ENCODE measurements around the gene TRABD2B.

DNA sequence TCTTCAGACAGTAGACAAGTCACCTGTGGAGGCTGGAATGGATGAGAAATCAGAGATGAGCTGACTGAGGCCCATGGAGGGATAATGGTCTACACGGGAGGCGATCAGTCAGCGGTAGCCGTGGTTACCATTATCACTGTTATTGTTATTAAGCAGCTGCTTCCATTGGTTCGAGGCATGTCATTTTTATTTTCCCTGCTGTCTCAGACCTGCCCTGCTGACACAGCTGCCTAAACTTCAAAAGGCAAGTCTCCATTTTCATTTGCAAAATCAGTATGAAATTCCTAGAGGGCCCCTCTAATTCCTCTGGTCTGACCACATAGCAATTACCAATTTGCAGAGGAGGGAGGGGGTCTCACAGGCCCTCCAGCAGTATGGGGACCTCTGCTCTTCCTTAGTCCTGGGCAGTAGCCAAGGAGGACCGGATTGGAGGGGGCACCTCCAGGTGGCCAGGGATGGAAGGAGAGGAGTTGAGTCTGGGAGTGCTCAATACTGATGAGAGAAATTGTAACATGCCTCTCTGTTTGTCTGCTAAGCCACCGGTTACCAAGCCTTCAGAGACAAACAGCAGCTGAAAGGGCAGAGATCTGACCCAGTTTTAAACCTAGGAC is 184.2 kb downstream of the TRABD2B start:
- TF ChIP-seq CTCF (conservative IDR thresholded peaks at IDR 0.05), result no peak
- no peak for TF ChIP-seq ZFX (IDR thresholded peaks at IDR 0.05)

All from C4-2B (cell line).